Tibial nerve (tissue), 4 donors: ENCODE measurements around the gene BATF. TPM values are rescaled to one million over a fixed set of nuclear protein-coding genes. Genes with fewer than 3 reads are reported as not detected.

ENCODE experiments used
- DNase-seq, 2 donors: peaks; one replicate each; pipeline ENCODE4 v3.0.0-alpha.2; 2019; ENCODE audit warnings: low spot score in 2 of 2
- H3K27ac ChIP-seq, 4 donors: fragments of 200-600 bp; sonication (generic) in 3 of 4; one replicate each; pipeline ENCODE4 v1.5.1; 2017 to 2019; ENCODE audit warnings: mild to moderate bottlenecking in 1 of 4
- H3K27me3 ChIP-seq, 2 donors: fragments of 200-600 bp; sonication (generic) in 1 of 2; one replicate each; pipeline versions ENCODE4 v1.5.1 to v1.6.0; 2017 to 2019
- H3K36me3 ChIP-seq, 3 donors: fragments of 200-600 bp; sonication (generic); one replicate each; pipeline ENCODE4 v1.5.1; 2018 to 2019
- H3K4me1 ChIP-seq, 4 donors: fragments of 200-600 bp; sonication (generic) in 3 of 4; one replicate each; pipeline ENCODE4 v1.5.1; 2017 to 2019
- H3K4me3 ChIP-seq, 4 donors: fragments of 200-600 bp; sonication (generic) in 3 of 4; one replicate each; pipeline ENCODE4 v1.5.1; 2017 to 2019; ENCODE audit warnings: mild to moderate bottlenecking in 1 of 4, moderate library complexity in 1 of 4
- H3K9me3 ChIP-seq, 4 donors: fragments of 200-600 bp; sonication (generic) in 3 of 4; one replicate each; pipeline ENCODE4 v1.5.1; 2017 to 2019
- CTCF ChIP-seq, 5 experiments: fragments of 200-600 bp in 3 of 5; fragments of 450-650 bp in 2 of 5; sonication (generic) in 3 of 5; IDR thresholded peaks; one replicate each; pipeline ENCODE4 v1.5.1; 2016 to 2019; ENCODE audit warnings: antibody characterized with exemption in 5 of 5, mild to moderate bottlenecking in 3 of 5, moderate library complexity in 2 of 5
- EP300 ChIP-seq, 2 donors: sonication (generic); formaldehyde crosslinking; IDR thresholded peaks; one replicate each; pipeline ENCODE4 v1.6.1; 2017; ENCODE audit warnings: antibody characterized with exemption in 2 of 2, mild to moderate bottlenecking in 1 of 2
- POLR2A ChIP-seq, 2 donors: fragments of 450-650 bp; IDR thresholded peaks; one replicate each; pipeline ENCODE4 v1.6.1; 2017; ENCODE audit warnings: antibody characterized with exemption in 2 of 2, mild to moderate bottlenecking in 2 of 2, moderate library complexity in 2 of 2
- WGBS, 2 donors: methylation state at CpG; one replicate each; pipeline ENCODE4 v1.1.5; 2018; 5-methylcytosine and 5-hydroxymethylcytosine counted together
- total RNA-seq, 4 donors: library from RNA; depleted of rRNA; stranded (reverse); fragments of >200 nt; gene quantifications; one replicate each; pipeline ENCODE4 v1.1.0, GENCODE V29; 2016

BATF gene
- total RNA-seq, 4 donors from 2014 or later: 3.8 to 11.1 (median 6.3) TPM; not detected in 1

GRCh38 chr14:75482366-75482765 lies 39.9 kb upstream of the BATF start:
- TF ChIP-seq POLR2A (IDR thresholded peaks at IDR 0.05): no peak
- no peak for TF ChIP-seq EP300 (IDR thresholded peaks at IDR 0.05)
- TF ChIP-seq CTCF (IDR thresholded peaks at IDR 0.05): no peak
- H3K9me3 ChIP-seq: no peaks in the 10 kb centered on the region
- no peak overlapping the region for H3K27ac ChIP-seq
- WGBS, 2 donors: 89 to 98% methylated on average over 4 of the region's 4 CpGs
- H3K36me3 ChIP-seq: no peaks in the 10 kb centered on the region
- no peak for DNase-seq
- H3K27me3 ChIP-seq: no peaks in the 10 kb centered on the region
- H3K4me3 ChIP-seq: no peak overlapping the region
- peaks cover 0 to 3% (median 0%) of the 10 kb centered on the region in 4 donors for H3K4me1 ChIP-seq

- WGBS, 2 donors: 62 to 67% methylated on average over 4 of the region's 4 CpGs
- no peaks in the 10 kb centered on the region for H3K9me3 ChIP-seq
- no peak overlapping the region for H3K27ac ChIP-seq
- H3K27me3 ChIP-seq: no peaks in the 10 kb centered on the region
- peaks cover 0 to 6% (median 0%) of the 10 kb centered on the region in 4 donors for H3K4me1 ChIP-seq
- TF ChIP-seq EP300 (IDR thresholded peaks at IDR 0.05): no peak
- TF ChIP-seq POLR2A (IDR thresholded peaks at IDR 0.05): no peak
- TF ChIP-seq CTCF (IDR thresholded peaks at IDR 0.05): no peak
- no peak for DNase-seq
- no peaks in the 10 kb centered on the region for H3K36me3 ChIP-seq
- H3K4me3 ChIP-seq: no peak overlapping the region
Measured at GRCh38 chr14:75484711-75485429, 37.4 kb upstream of the BATF start.

- Histone ChIP-seq H3K4me1 (peaks cover 0 to 3% (median 0%) of the 10 kb centered on the region in 4 donors), H3K4me3 (no peak overlapping the region), H3K27ac (no peak overlapping the region), H3K27me3 (no peaks in the 10 kb centered on the region), H3K9me3 (no peaks in the 10 kb centered on the region), H3K36me3 (no peaks in the 10 kb centered on the region)
- TF ChIP-seq EP300 (IDR thresholded peaks at IDR 0.05): no peak
- TF ChIP-seq CTCF (IDR thresholded peaks at IDR 0.05): no peak
- no peak for TF ChIP-seq POLR2A (IDR thresholded peaks at IDR 0.05)
- 57 to 67% methylated on average over 1 of the region's 1 CpG for WGBS, 2 donors
- DNase-seq: no peak
Measured at GRCh38 chr14:75486318-75486717, 36.0 kb upstream of the BATF start.

GRCh38 chr14:75487155-75487671 lies 35.1 kb upstream of the BATF start:
- Histone ChIP-seq H3K27me3 (no peaks in the 10 kb centered on the region), H3K4me1 (peaks cover 0 to 3% (median 0%) of the 10 kb centered on the region in 4 donors), H3K36me3 (no peaks in the 10 kb centered on the region), H3K27ac (no peak overlapping the region), H3K9me3 (no peaks in the 10 kb centered on the region), H3K4me3 (no peak overlapping the region)
- no peak for DNase-seq
- no peak for TF ChIP-seq CTCF (IDR thresholded peaks at IDR 0.05)
- no peak for TF ChIP-seq POLR2A (IDR thresholded peaks at IDR 0.05)
- no peak for TF ChIP-seq EP300 (IDR thresholded peaks at IDR 0.05)
- WGBS, 2 donors: 68 to 71% methylated on average over 7 of the region's 7 CpGs

DNA sequence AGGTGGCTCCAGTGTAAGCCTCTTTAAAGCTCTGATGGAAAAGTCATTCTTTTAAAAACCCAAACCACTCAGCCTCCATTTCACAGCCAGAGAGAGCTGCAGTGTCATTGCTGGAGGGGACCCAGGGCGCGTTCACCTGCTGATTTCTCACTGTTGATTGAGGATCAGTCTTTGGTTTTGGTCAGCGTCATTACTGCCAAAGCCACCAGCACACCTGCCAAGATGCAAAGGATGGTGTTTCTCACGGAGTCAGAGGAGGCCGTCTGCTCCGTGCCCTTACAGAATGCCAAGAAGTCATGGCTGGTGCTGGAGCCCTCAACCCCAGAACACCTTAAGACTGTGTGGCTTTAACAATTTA lies 32.8 kb upstream of the BATF start:
- Histone ChIP-seq H3K4me1 (peaks cover 0 to 3% (median 0%) of the 10 kb centered on the region in 4 donors), H3K27ac (no peak overlapping the region), H3K4me3 (no peak overlapping the region), H3K9me3 (no peaks in the 10 kb centered on the region), H3K36me3 (no peaks in the 10 kb centered on the region), H3K27me3 (no peaks in the 10 kb centered on the region)
- no peak for DNase-seq
- no peak for TF ChIP-seq EP300 (IDR thresholded peaks at IDR 0.05)
- TF ChIP-seq POLR2A (IDR thresholded peaks at IDR 0.05): no peak
- 84 to 95% methylated on average over 6 of the region's 6 CpGs for WGBS, 2 donors
